SKM-1 treated with dmso at 0.1 percent for 144 hours (cell line): ENCODE measurements around the gene BPIFB6.

Experiments
- DNase-seq: peaks from one replicate; lab custom pipeline; 2025; ENCODE audit not compliant: unreplicated experiment; lab: John Stamatoyannopoulos, UW

BPIFB6 gene

DNA sequence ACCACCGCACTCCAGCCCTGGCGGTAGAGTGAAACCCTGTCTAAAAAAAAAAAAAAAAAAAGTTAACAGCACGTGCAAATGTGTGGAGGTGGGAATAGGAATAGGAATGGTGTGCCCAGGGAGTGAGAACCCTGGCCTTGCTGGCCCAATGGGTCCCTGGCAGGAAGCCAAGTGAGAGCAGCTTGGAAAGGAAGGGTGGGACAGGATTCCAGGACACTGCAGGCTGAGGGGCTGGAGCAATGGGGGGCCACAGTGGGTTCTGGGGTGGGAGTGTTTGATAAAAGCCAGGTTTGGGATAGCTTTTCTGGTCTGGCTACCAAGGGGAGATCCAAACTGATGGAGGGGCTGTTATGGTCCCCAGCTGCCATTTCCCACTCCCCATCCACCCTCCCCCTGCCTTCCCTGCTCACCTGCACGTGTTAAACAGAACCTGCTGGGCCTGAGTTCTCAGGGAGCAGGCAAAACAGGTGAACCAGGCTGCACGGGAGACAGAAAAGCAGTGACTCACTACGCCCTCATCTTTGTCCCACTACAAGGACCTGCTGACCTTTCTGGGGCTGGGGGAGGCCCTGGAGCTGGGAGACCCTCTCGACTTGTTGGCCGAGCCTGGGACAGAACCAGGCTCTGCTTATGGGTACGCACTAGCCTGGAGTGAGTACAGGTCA is 30.5 kb upstream of the BPIFB6 start:
- no peak for DNase-seq

DNA sequence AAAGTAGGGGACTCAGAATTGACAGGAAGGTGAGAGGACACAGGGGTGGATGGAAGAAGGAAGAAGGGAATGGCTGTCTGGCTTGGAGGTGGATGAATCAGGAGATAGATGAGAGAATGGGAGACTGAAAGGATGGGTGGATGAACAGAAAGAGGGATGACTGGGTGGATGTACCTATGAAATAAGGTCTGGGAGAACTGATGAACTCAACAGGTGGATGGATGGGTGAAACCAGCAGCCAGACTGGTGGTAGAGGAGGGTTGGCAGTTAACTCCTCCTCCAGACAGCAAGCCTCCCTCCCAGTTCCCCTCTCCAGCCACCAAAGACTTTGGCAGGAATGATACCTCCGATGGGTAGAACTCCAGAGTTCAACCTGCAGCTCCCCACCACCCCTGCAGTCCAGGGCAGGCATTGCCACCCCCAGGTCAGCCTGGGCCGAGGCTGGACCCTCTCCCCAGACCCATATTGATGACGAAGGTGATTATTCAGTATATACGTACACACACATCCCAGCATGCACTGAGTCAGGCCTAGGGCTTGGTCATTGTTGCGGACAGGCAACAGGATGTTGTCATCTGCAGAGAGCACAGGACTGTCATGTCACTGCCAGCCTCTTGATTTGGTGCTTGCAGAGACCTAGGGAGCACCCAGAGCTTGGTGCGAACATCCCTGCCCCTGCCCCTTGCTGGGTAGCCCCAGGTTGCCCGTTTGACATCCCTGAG is 29.2 kb upstream of the BPIFB6 start:
- DNase-seq = no peak

- DNase-seq = no peak
Observed at GRCh38 chr20:33004141-33004751, 27.2 kb upstream of the BPIFB6 start, which contains the start of gene SUN5. TSS of gene SUN5 (minus strand) at chr20:33004433. CDS start at chr20:33004340, 93 bp downstream.

- peak; percentile 57 for DNase-seq
Observed at GRCh38 chr20:33005132-33005566, 26.3 kb upstream of the BPIFB6 start.

DNA sequence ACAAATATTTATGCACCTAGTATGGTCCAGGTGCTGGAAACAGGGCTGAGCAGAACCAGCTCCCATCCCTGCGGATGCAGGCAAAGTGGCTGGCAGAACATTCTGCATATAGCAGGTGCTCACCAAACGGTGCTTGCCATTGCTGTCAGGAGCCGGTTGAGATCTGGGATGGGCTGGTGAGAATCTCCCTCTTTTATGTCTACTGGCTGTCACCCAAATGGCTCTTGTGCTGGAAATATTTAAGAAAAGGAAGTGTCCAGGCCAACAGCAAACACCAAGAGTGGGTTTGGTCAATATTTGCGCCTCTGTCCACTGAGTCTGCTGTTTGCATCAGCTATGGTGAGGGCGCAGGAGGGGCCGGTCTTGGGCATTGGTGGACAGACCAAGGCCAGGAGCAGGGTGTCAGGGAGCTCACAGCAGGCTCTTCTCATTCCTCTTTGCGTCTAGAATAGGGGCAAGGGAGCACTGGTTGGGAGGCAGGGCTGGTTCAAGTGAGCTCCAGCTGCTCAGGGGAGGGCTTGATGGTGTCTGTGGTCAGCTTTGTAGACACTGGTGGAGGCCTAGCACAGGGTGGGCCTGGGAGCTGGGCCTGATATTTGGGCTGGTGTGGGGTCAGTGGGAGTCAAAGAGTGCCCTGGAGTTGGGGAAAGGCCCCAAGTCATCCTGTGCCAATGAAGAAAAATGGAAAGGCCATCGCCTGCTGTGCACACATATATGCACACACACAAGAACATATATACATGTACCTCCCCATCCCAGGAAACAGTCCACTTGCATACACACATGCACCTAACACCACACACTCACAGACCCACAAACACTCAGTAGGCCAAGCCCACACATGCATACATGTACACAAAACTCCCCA is 25.3 kb upstream of the BPIFB6 start:
- DNase-seq = no peak

DNA sequence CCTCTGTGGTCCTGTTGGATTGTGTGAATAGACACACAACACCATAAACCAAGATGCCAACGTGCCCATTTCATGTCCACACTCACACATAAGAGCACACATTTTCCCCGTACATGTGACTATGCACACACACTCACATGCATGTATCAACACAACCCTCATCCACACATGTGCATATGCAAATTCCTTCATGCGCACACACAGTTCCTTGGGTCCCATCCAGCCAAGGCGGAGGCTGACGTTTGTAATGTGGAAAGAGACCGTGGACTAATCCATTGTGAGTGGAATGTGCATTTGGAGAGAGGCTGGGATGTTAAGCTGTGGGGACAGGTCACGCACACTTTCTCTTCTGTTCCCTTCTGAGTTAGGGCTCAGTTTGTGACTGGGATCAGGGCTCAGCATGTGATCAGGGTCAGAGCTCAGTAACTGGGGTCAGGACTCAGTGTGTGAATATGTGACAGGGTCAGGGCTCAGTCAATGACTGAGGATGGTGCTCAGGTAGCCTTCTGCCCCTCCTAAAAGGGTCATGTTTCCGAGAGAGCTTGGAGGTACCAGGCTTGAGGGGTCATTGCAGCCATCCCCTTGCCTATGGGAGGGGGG is 24.6 kb upstream of the BPIFB6 start:
- no peak for DNase-seq

- DNase-seq = no peak
Observed at GRCh38 chr20:33007376-33008335, 23.8 kb upstream of the BPIFB6 start, which contains the start of gene BPIFB2. TSS of gene BPIFB2 (plus strand) at chr20:33007704. CDS start at chr20:33008575, 871 bp downstream.

GRCh38 chr20:33008336-33009213 is 22.9 kb upstream of the BPIFB6 start:
- DNase-seq = no peak

DNA sequence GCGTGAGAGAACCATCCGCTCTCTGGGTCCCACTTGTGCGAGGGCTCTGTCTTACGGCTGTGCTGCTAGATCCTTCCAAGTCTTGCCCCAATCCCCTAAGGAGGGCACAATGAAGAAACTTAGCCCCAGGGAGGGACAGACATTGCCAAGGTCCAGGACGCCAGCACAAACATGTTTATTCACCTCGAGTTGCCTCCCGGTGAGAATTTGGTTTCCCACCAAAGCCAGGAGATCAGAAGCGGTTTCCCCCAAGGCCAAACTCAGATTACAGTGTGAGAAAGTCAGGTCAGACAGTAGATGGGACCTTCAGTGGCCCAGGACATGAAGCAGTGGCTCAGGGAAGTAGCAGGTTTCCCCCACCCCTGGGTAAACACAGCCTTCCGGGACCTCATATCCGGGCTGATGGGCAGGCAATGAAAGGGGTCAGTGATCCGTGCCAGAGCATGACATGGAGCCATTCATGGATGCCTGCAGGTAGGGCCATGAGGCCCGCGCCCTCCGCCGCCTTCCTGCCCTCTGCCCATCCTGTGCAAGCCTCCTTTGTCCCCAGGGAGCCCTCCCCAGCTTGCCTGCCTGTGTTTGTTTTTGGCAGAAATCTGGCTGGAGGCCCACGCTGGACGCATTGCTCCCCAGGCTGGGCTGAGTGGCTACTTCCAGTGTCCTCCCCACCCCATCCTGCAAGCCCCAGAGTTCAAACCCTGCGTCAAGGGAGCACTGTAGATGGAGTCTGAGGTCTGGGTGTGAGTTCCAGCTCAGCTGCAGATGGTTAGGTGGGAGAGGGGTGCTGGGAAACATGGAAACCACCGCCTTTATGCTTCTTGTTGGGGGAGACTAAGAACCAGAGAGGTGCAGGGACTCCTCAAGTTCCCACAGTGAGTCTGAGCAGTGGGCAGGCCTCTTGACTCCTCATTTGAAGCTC is 22.0 kb upstream of the BPIFB6 start:
- DNase-seq = no peak

- no peak for DNase-seq
Observed at GRCh38 chr20:33010133-33010504, 21.3 kb upstream of the BPIFB6 start.

GRCh38 chr20:33010674-33011449 is 20.6 kb upstream of the BPIFB6 start:
- no peak for DNase-seq

GRCh38 chr20:33012327-33013189 is 18.9 kb upstream of the BPIFB6 start:
- DNase-seq = no peak

DNA sequence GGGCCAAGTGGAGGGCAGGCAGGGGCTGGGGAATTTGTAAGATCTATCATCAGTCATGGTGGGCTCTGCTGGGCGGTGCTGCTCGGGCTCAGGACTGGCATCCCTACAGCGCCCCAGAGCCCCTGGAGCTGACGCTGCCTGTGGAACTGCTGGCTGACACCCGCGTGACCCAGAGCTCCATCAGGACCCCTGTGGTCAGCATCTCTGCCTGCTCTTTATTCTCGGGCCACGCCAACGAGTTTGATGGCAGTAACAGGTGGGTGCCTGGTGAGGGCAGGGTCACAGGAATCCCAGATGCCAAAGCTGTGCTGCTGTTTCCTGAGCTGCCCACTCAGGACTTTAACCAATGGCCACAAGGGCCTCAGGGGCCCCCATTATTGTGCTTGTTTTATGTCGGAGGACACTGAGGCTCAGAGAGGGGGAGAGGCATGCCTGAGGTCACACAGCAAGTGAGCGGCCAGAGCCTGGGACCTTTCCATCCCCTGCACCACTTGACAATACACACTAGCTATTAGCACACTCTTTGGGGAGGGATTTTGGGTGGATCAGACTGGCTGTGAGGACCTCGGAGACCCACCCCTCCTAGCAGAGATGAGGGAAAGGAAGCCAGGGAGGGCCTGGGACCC is 17.6 kb upstream of the BPIFB6 start:
- no peak for DNase-seq

- no peak for DNase-seq
Observed at GRCh38 chr20:33014336-33015113, 16.9 kb upstream of the BPIFB6 start.

- DNase-seq = no peak
Observed at GRCh38 chr20:33015114-33015484, 16.3 kb upstream of the BPIFB6 start.
